Motor neuron (in vitro differentiated cells): Measurements from ENCODE around the gene FAM234A. TPM values are rescaled to one million over a fixed set of nuclear protein-coding genes. Genes with fewer than 3 reads are reported as not detected.
"Not testable (repeated sequence)": the region's sequence is repeated elsewhere in the genome, so short reads cannot be mapped to it uniquely, and the experiment has no call there.

Experiments
- ATAC-seq, 8 experiments: fragments of 200-7000 bp; cut with Tn5 transposase; replicated peaks in 6 of 8; 2 replicates each; pipeline ENCODE4 v1.8.0; 2021; ENCODE audit warnings: mild to moderate bottlenecking in 8 of 8, moderate library complexity in 8 of 8
- H3K27ac ChIP-seq, 2 donors: fragments of 250-450 bp; sonication (Bioruptor Pico); 2 replicates each; pipeline ENCODE4 v1.9.0; 2021; ENCODE audit warnings: antibody characterized with exemption in 2 of 2, mild to moderate bottlenecking in 2 of 2, moderate library complexity in 1 of 2
- H3K4me1 ChIP-seq, 2 donors: fragments of 250-450 bp; sonication (Bioruptor Pico); replicated peaks in 1 of 2; 2 replicates each; pipeline ENCODE4 v1.6.1; 2021; ENCODE audit warnings: antibody characterized with exemption in 2 of 2, mild to moderate bottlenecking in 2 of 2, moderate library complexity in 1 of 2
- H3K4me3 ChIP-seq, 5 donors: fragments of 250-450 bp; sonication (Bioruptor Pico); 2 replicates each; pipeline ENCODE4 v1.9.0; 2021; ENCODE audit warnings: antibody characterized with exemption in 5 of 5, mild to moderate bottlenecking in 5 of 5, moderate library complexity in 4 of 5
- WGBS, 10 experiments: fragments of 450-650 bp; shearing (Covaris generic); methylation state at CpG; one replicate each; pipeline ENCODE4 v1.0.0; 2022; 5-methylcytosine and 5-hydroxymethylcytosine counted together
- in situ Hi-C, 9 experiments: fragments of 400-800 bp; cut with MboI; loops; one replicate each; pipeline ENCODE4 v1.15.0; 2021; ENCODE audit warnings: low sequenced_read_pairs in 9 of 9, low pct_unique_long_range_greater_than_20kb in 2 of 9; ENCODE audit not compliant: unreplicated experiment in 9 of 9
- total RNA-seq, 8 experiments: library from RNA; unstranded; fragments of 300-600 nt; gene quantifications; 2 replicates each; pipeline versions ENCODE4 v1.2.3 to v1.2.4, GENCODE V29; 2022

The FAM234A gene
- total RNA-seq, 8 experiments from 2014 or later = 23.1 to 101 (median 50.5) TPM

DNA sequence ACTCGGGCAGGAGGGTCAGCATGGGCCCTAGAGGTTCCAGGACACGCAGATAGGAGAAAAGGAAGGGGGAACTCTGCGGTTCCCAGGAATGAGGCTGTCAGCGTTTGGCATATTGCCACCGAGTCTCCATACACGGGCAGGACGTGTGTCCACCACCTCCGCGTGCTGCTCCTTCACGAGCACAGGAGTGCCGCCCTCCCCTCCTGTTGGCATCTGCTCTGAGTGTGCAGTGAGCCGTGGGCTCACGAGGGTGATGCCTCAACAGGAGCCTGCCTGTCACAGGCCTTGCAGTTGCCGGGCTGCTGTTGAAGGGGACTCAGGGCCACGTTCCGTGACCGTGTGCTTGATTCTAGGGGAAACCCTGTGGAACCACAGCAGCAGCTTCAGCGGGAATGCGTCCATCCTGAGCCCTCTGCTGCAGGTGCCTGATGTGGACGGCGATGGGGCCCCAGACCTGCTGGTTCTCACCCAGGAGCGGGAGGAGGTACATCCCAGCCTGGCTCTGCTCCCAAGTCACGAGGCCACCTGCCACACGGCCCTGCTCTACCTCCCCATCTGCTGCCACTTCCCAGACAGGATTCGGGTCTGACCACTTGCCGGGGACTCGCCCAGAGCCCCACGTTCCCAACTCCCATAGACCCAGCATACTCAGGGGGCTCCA lies 26.5 kb downstream of the FAM234A start:
- no peak overlapping the region for H3K27ac ChIP-seq
- in situ Hi-C loops = no loop called here
- 100% methylated on average over 2 to 3 of the region's 28 CpGs; no CpG with 5 or more reads in 8 of the 10 experiments for WGBS, 10 experiments
- H3K4me3 ChIP-seq = no peak overlapping the region
- no peaks in the 10 kb centered on the region for H3K4me1 ChIP-seq
- ATAC-seq = no peak

DNA sequence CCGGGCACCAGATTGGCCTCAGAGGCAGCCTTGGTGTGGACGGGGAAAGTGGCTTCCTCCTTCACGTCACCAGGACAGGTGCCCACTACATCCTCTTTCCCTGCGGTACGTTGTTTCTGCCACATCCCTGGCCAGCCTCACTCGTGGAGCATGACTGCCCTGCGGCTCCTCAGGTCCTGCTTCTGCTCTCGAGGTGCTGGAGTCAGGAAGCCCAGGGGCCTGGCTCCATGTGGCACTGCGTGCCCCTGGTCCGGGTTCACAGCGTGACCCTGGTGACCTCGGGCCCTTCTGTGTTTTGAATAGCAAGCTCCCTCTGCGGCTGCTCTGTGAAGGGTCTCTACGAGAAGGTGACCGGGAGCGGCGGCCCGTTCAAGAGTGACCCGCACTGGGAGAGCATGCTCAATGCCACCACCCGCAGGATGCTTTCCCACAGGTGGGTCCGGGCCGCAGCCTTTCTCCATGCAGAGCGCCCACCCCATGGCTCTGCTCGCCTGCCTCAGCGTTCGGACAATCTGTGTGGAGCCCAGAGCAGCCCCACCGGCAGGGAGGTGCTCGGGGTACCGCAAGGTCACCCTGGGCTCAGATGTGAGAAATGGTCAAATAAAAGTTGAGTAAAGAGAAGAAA lies 27.6 kb downstream of the FAM234A start:
- H3K4me3 ChIP-seq = no peak overlapping the region
- 80 to 100% (median 94%) methylated on average over 1 to 10 of the region's 29 CpGs; no CpG with 5 or more reads in 3 of the 10 experiments for WGBS, 10 experiments
- H3K4me1 ChIP-seq = no peaks in the 10 kb centered on the region
- no peak overlapping the region for H3K27ac ChIP-seq
- in situ Hi-C loops = no loop called here
- no peak for ATAC-seq

DNA sequence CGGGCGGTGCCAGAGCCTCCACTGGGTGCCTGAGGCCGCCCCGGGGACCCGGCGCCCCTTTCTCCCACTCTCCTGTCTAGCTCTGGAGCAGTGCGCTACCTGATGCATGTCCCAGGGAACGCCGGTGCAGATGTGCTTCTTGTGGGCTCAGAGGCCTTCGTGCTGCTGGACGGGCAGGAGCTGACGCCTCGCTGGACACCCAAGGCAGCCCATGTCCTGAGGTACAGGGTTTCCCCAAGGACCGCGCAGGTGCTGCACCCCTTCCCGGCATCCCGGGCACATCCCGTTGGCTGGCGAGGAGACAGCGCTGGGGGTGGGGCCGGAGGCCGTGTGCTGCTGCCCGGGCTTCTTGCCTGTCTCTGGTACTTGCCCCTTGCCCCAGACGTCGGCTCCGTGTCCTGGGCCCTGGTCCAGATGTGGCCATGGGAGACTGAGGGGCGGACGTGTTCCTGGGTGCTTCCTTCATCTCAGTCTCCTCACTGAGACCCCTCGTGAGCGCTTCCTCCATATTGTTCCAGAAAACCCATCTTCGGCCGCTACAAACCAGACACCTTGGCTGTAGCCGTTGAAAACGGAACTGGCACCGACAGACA lies 28.7 kb downstream of the FAM234A start:
- no peak for ATAC-seq
- no peak overlapping the region for H3K27ac ChIP-seq
- 90 to 100% (median 100%) methylated on average over 1 to 6 of the region's 35 CpGs; no CpG with 5 or more reads in 5 of the 10 experiments for WGBS, 10 experiments
- no peaks in the 10 kb centered on the region for H3K4me1 ChIP-seq
- in situ Hi-C loops = no loop called here
- no peak overlapping the region for H3K4me3 ChIP-seq

DNA sequence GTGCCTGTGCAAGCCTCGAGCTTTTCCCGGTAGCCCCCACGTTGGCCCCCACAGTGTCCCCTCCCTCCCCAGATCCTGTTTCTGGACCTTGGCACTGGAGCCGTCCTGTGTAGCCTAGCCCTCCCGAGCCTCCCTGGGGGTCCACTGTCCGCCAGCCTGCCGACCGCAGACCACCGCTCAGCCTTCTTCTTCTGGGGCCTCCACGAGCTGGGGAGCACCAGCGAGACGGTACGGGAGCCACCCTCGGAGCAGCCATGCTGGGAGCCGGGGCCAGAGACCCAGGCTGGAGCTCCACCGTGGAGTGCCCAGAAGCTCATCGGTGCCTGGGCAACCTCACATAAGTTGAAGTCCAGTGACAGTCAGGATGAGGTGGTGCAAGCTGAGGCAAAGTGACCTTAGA lies 29.3 kb downstream of the FAM234A start:
- in situ Hi-C loops = no loop called here
- Histone ChIP-seq H3K4me1 (no peaks in the 10 kb centered on the region), H3K27ac (no peak overlapping the region), H3K4me3 (no peak overlapping the region)
- 96% methylated on average over 5 of the region's 17 CpGs; no CpG with 5 or more reads in 9 of the 10 experiments for WGBS, 10 experiments
- no peak for ATAC-seq

DNA sequence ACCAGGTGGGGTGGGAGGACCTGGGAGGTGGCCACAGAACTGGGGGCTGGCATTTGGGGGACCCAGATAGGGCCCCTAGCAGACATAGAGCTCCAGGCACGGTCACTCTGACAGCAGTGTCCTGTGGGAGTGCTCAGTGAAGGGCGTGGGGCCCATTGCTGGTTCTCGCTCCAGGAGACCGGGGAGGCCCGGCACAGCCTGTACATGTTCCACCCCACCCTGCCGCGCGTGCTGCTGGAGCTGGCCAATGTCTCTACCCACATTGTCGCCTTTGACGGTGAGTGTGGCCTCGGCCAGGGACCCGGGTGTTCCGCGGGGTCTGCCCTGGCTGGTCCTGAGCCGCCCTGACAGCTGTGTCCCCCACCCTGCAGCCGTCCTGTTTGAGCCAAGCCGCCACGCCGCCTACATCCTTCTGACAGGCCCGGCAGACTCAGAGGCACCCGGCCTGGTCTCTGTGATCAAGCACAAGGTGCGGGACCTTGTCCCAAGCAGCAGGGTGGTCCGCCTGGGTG lies 29.9 kb downstream of the FAM234A start:
- H3K27ac ChIP-seq = no peak overlapping the region
- no peak for ATAC-seq
- H3K4me3 ChIP-seq = no peak overlapping the region
- no peaks in the 10 kb centered on the region for H3K4me1 ChIP-seq
- in situ Hi-C loops = no loop called here
- 90% methylated on average over 2 to 6 of the region's 23 CpGs; no CpG with 5 or more reads in 8 of the 10 experiments for whole genome bisulfite sequencing, 10 experiments

DNA sequence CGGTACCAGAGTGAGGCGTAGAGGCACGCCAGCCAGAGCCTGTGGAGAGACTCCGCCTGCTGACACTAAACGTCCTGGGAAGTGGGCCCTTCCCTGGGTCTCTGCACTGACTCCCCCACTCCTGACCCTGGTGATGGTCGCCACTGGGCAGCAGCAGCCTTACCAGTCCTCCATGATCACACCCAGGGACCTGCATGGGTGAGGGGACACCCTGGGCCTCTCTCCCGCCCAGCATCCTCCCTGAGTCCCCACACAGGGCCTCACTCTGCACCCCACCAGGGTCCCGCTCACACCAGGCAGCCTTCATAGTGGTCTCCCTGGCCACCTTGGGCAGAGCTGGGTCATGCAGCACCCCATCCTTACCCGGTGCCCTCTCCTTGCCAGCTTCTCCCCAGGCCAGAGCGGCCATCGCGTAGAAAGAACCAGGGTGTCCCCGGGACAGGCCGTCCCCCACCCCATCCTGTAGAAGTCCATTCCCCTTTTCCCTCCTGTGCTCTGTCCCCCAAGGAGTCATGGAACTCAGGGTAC lies 30.4 kb downstream of the FAM234A start:
- 100% methylated on average over 1 of the region's 14 CpGs; no CpG with 5 or more reads in 9 of the 10 experiments for whole genome bisulfite sequencing, 10 experiments
- no peaks in the 10 kb centered on the region for H3K4me1 ChIP-seq
- H3K4me3 ChIP-seq = no peak overlapping the region
- in situ Hi-C loops = no loop called here
- ATAC-seq = no peak
- H3K27ac ChIP-seq = no peak overlapping the region

DNA sequence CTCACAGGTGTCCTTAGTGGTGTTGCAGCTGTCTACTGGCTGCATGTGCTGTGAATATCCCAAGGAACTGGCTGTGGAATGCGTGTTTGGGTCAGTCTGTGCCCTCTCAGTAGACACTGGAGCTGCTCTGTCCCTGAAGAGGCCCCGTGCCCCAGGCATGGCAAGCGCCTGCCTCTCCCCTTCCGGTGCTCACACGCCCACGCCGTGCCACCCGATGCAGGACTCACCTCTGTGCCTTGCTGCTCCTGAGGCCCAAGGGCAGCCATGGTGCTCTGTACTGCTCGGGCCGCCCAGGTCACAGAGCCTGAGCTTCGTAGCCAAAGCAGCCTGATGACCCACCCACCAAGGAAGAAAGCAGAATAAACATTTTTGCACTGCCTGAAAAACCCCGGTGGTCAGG lies 31.1 kb downstream of the FAM234A start:
- ATAC-seq = peak in 3 of 8 experiments; percentile 2 to 35 (median 31)
- WGBS, 10 experiments = 60 to 100% (median 80%) methylated on average over 1 to 5 of the region's 12 CpGs; no CpG with 5 or more reads in 4 of the 10 experiments
- Histone ChIP-seq H3K4me1 (no peaks in the 10 kb centered on the region), H3K4me3 (no peak overlapping the region), H3K27ac (no peak overlapping the region)
- in situ Hi-C loops = no loop called here

DNA sequence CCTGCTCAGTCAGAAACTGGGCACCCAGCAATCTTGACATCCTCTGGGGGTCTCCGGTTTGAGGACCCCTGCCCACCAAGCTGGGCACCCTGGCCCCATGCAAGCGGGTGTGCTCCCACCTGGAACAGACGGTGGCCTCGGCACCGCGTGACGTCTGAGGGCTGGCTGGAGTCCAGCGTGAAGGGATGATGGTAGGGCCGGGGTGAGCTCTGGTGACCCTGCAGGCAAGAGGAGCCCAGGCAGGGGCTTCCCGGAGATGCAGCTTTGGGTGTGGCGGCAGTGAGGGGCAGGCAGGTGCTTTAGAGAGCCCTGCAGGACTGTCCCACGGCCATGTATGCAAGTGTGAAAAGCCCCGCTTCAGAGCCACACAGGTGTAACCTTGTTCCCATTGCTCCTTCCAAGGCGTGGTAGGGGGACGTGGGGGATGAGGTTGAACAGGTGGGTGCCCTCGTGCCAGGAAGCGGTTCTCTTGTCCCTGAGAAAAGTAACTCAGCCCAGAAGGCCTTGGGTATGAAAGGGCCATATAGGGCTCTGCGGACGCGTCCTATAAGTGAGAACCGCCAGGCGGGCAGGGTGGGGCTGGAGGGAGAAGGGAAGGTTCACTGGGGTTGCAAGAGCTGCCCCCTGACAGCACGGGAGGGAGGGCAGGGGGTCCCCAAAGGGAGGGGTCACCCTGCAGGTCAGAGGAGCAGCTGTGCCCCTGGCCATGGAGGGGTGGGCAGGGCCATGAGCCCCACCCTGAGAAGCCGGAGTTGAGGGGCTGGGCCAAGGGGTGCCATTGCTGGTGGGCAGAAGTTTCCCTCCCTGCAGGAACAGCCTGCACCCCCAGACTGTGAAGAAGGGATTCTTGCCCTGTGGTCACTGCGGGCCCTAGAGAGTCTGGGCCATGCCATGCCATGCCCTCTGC lies 31.9 kb downstream of the FAM234A start:
- in situ Hi-C loops = no loop called here

DNA sequence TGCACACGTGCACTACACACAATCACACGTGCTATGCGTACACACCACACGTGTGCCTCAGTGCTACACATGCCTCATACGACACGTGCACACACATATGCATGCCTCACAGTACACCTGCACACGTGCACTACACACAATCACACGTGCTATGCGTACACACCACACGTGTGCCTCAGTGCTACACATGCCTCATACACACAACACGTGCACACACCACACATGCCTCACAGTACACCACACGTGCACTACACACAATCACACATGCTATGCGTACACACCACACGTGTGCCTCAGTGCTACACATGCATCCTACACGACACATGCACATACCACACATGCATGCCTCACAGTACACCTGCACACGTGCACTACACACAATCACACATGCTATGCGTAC lies 32.9 kb downstream of the FAM234A start:
- WGBS, 10 experiments = 75 to 100% (median 89%) methylated on average over 2 to 5 of the region's 17 CpGs; no CpG with 5 or more reads in 3 of the 10 experiments
- H3K4me3 ChIP-seq, H3K27ac ChIP-seq, in situ Hi-C loops, ATAC-seq, H3K4me1 ChIP-seq: not testable (repeated sequence)

More for the DNA sequence above, 31.9 kb downstream of the FAM234A start:
- H3K4me1 ChIP-seq = no peaks in the 10 kb centered on the region
- 20 to 95% (median 62%) methylated on average over 1 to 8 of the region's 25 CpGs; no CpG with 5 or more reads in 6 of the 10 experiments for WGBS, 10 experiments
- ATAC-seq = peak in 4 of 8 experiments; percentile 3 to 21 (median 8)
- H3K4me3 ChIP-seq = no peak overlapping the region
- no peak overlapping the region for H3K27ac ChIP-seq

DNA sequence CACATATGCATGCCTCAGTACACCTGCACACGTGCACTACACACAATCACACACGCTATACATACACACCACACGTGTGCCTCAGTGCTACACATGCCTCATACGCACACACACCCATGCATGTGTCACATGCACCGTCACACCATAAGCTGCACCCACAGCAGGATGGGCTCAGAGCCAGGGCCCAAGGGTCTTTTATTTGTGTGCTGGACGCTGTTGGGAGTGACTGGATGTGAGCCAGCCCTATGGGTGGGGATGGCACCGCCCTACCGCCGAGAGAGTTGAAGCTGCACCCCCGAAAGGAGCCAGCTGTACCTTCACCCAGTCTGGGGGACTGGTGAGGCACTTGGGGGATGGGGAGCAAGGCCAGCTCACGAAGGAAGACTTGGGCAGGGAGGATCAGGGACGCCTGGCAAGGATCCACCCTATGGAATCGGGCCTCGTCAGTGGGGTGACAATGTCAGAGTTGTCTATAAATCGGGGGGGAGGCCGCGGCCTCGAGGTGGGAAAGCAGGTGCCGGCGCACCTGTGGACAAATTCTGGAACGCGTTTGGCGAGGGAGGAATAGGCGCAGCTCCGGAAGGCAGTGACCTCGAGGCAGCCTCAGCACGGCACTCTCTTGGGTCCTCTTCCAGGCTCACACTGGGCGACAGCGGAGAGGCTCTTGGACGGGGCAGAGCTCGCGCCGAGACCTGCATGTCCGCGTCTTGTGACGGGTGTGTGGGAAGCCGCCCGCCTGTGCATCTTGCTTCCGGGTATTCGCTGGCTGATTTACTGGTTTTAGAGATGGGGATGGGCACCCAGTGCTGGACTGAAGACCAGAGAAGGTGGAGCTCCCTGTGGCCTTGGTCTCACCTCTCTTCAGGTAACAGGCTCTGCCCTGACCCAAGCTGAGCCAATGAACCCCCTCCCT lies 33.8 kb downstream of the FAM234A start:
- H3K27ac ChIP-seq = no peak overlapping the region
- no peak for ATAC-seq
- no peaks in the 10 kb centered on the region for H3K4me1 ChIP-seq
- in situ Hi-C loops = no loop called here
- 0 to 88% (median 84%) methylated on average over 1 to 17 of the region's 40 CpGs; no CpG with 5 or more reads in 3 of the 10 experiments for WGBS, 10 experiments
- H3K4me3 ChIP-seq = no peak overlapping the region

DNA sequence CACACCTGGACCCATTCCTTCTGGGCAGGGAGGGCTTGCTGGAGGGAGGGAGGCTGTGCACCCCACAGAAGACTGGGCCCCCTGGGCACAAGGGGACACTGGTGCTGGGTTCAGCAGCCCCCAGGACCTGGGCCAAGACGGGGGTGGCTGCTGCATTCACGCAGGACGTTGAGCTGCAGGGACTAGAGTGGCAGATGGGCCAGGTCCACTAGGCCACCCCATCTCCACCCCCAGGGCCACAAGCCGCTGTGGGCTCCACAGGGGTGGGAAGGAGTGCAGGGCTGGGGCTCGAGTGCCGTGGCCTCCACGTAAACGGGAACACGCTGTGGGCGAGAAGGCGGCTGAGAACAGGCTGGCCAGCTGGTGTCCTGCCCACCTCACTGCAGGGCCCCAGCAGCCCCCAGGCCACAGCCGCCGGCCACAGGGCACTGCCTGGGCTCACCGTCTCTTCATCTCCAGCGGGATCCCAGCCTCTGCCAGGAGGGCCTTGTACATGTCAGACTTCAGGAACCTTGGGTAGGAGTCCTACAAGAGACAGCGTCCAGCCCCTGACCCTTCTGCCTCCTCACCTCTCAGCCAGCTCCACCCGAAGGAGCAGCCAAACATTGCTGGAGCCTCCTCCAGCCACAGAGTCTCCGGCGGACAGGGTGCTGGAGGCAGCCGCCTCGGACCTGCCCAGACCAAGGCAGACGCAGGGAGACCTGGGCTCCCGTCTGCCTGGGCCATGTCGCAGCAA lies 34.6 kb downstream of the FAM234A start:
- in situ Hi-C loops = no loop called here
- Histone ChIP-seq H3K27ac (no peak overlapping the region), H3K4me3 (no peak overlapping the region), H3K4me1 (no peaks in the 10 kb centered on the region)
- WGBS, 10 experiments = 37 to 100% (median 75%) methylated on average over 1 to 4 of the region's 24 CpGs; no CpG with 5 or more reads in 6 of the 10 experiments
- no peak for ATAC-seq
